GM19372 (cell line): ENCODE results near the gene SMIM14.
"Not testable (repeated sequence)": the region's sequence is repeated elsewhere in the genome, so short reads cannot be mapped to it uniquely, and the experiment has no call there.

Experiments
- ATAC-seq: cut with Tn5 transposase; IDR thresholded peaks from one replicate; pipeline ENCODE4 v1.9.1; 2021; ENCODE audit warnings: mild to moderate bottlenecking, low read depth, moderate library complexity; ENCODE audit not compliant: unreplicated experiment

SMIM14 gene

DNA sequence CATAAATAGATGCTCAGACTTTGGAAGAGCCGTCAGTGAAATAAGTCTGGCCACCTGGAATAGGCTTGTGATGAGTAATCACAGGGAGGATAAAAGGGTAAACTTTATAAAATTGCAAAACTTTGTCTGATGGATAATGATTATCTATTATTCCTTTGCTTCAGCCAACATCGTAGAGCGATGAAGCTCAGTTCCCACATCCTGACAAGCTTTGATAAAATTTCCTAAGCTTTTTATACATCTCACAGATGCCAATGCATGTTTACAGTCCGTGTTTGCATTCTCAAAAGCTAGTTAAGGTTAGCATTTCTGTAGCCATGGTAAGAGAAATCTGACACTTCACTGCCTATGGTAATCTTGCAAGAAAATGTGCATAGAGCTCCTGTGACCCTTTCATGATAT is 96.1 kb downstream of the SMIM14 start:
- no peak for ATAC-seq

DNA sequence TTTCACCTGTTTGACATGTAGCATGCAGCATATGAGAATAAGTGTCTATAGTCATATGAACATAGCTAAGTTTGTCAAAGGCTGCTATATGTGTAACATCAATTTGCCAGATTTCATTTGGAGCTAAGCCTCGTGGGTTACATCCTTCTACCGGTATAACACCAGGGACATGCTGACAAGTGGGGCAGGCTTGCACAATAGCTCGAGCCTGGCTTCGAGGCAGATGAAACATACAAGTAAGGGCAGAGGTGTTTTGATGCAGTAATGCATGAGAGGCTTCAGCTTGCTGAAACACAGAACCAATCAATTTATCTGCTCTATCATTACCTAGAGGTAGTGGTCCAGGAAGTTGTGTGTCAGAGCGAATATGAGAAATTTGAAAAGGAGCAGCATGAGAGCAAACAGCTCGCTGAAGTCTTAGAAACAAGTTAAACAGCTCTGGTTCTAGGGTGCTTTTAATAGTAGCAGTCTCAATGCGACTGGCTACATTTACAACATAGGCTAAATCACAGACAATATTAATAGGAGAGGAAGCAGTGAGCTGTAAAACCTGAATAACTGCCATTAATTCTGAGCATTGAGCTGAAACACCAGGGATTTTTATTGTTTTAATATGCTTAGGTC is 96.6 kb downstream of the SMIM14 start:
- no peak for ATAC-seq

DNA sequence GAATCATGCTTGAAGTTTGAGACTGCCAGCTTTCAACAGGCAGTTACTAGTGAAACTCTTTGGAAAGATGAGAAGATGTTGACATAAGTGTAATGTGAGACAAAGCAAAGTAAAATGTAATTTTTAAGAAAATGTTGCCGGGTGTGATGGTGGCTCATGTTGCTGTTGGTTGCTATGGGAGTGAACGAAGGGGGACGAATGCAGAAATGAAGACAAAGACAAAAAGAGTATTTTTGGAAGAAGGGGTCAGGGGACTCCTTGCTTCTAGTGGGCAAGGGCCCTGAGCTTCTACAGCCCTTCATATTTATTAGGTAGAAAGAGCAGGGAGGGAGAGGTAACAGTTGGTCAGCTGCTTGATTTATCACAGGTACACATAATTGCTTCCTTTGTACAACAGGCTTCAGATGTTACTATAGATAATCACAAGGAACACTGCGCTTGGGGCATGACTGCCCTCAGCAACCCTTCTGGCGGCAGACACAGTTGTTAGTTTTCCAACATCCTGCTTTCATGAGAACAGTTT is 99.5 kb downstream of the SMIM14 start:
- no peak for ATAC-seq

DNA sequence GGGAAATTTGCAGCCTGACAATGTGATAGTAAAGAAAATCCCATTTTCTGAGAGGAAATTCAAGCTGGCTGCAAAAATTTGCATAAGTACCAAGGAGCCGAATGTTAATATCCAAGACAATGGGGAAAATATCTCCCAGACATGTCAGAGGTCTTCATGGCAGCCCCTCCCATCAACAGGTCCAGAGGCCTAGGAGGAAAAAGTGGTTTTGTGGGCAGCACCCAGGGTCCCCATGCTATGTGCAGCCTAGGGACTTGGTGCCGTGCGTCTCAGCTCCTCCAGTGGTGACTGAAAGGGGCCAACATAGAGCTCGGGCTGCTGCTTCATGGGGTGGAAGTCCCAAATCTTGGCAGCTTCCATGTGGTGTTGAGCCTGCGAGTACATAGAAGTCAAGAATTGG is 105.1 kb downstream of the SMIM14 start:
- ATAC-seq, result no peak

DNA sequence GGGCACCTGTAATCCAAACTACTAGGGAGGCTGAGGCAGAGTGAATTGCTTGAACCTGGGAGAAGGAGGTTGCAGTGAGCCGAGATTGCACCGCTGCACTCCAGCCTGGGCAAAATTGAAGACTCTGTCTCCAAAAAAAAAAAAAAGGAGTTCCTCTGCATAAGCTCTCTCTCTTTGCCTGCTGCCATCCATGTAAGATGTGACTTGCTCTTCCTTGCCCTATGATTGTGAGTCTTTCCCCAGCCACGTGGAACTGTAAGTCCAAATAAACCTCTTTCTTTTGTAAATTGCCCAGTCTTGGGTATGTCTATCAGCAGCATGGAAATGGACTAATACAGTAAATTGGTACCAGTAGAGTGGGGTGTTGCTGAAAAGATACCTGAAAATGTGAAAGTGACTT is 106.4 kb downstream of the SMIM14 start:
- ATAC-seq, result not testable (repeated sequence)

DNA sequence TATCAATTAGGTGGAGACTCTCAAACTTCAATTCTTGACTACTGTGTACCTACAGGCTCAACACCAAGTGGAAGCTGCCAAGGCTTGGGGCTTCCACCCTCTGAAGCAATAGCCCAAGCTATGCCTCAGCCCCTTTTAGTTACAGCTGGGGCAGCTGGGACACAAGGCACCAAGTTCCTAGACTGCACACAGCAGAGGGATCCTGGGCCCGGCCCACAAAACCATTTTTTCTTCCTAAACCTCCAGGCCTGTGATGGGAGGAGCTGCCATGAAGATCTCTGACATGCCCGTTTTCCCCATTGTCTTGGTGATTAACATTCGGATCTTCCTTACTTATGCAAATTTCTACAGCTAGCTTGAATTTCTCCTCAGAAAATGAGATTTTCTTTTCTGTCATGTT is 108.0 kb downstream of the SMIM14 start:
- no peak for ATAC-seq

DNA sequence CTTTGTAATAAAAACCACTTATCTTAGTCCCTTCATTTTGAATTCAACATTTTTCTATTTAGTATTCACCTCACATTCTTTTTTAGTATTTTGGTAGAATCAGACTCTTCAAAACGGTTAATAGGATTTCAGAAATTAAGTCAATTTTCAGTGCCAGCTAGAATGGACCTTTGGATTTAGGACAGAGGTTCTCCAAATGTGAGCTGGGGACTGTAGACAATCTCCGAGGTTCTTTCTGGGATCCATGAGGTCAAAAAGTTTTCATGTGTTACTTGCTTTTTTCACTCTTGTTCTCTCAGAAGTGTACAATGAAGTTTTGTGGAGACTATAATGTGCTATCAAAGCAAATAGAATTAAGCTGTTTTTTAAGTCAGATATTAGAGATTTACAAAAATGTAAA is 109.1 kb downstream of the SMIM14 start:
- no peak for ATAC-seq

DNA sequence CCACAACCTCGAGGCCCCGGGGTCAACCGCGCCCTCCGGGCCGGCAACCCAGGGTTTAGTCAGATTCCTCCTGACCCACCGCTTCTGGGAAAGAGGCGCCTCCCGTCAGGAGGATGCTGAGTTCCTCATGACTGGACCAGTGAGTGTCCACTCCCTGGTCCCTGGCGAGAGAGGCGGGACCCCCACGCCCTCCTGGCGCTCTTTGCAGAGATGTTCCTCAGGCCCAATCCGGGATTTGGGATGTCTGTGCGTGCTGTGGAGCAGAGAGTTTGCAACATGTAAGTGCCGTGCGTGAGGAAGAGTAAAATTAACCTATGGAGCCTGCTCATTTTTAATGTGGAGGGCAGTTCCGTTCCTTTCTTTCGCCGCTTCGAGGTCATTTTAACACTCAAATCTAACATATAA is 110.6 kb downstream of the SMIM14 start:
- no peak for ATAC-seq

DNA sequence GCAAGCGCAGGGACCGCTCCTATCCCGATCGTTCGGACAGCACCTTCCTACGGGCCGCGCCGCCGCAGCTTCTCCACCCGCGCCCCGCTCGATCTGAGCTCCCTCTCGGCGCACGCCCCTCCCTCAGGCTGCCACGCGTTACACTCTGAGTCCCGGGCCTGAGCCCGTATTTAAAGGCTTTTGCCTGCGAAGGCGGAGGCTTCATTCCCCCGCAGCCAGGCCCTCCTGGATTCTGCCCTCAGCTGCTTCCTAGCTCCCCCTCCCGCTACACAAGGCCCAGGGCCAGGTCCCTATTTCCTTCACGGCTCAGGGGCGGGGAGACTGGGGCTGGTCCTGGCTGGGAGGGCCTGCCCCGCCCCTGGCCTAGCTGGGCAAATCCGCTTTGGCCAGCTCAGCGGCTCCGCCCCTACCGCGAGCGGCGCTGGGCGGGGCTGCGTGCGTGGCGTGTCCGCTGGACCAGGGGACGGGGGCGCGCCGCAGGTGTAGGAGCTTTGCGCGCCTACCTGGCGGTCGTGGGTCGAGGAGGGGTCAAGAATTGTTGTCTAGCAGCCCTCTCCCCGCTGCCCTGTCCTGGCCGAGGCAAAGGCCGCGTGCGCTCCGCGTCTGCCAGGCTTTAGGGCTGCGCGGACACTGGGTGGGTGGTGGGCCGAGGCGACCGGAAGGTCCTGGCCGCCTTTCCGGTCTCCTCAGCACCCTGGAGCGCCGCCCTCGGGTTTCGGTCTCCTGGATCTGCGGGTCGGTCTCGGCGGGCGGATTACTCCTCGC is 111.2 kb downstream of the SMIM14 start, which contains the start of gene UGDH:
UGDH (minus strand) TSS at position 144 of the 765 bp plus-strand sequence. CDS start 5,927 bp downstream, outside the sequence.
- peak; percentile 95 for ATAC-seq

DNA sequence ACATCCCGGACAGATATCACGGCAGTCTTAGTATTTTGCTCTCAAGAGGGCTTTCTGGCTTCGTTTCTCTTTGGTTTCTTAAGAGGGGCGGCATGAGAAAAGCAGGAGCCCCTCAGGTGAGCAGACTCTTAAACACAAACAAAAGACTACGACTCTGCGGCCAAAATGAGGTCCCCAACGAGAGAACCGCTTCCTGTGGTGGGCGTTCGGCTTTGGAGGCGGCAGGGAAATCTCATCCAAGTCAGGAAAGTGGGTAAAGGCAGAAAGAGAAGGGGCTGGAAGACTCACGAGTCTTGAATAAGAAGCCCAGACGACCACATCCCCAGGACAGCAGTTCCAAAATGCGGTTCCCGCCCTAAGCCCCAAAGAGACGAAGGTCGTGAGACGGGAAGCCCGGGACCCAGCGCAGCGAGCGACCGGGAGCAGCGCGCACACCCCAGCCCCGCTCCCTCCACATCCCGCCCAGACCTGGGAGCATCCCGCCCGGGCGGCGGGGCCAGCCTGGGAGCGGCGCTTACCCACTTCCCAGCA is 111.8 kb downstream of the SMIM14 start:
- no peak for ATAC-seq

DNA sequence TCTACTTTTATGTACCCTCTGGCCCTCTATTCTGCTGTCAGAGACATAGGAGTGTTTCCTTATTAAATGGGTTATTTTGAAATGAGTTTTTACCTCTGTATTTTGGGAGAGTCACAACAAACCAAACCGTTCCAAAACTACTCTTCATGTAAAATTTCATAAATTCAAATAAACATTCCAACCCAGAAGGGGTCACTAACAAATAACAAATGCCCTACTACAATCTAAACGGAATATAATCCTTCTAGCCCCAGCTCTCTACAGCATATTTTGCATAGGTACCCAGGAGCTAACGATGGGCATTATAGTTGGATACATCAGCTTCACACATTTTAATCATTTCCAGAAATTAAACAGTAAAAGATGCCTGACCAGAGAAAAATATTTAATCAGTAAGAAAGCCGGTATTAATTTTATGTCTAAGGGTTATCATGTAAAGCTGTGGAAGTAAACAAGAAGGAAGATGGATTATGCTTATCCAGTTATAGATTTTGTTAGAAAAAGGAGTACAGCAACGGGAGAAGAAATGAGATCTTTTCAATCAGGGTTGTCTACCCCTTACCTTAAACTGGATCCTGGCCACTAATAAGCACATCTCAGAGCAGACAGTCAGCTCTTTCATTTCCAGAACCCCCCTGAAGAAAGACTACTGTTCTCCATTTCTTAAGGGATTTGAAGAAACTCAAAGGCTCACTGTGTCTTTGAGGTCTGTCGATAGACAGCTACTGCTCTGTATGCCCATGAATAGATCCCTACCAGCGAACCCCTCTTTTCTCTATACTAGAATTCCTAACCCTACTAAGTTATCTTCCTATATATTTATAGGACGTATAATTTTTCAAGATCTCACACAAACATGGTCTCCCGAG is 112.6 kb downstream of the SMIM14 start:
- no peak for ATAC-seq

DNA sequence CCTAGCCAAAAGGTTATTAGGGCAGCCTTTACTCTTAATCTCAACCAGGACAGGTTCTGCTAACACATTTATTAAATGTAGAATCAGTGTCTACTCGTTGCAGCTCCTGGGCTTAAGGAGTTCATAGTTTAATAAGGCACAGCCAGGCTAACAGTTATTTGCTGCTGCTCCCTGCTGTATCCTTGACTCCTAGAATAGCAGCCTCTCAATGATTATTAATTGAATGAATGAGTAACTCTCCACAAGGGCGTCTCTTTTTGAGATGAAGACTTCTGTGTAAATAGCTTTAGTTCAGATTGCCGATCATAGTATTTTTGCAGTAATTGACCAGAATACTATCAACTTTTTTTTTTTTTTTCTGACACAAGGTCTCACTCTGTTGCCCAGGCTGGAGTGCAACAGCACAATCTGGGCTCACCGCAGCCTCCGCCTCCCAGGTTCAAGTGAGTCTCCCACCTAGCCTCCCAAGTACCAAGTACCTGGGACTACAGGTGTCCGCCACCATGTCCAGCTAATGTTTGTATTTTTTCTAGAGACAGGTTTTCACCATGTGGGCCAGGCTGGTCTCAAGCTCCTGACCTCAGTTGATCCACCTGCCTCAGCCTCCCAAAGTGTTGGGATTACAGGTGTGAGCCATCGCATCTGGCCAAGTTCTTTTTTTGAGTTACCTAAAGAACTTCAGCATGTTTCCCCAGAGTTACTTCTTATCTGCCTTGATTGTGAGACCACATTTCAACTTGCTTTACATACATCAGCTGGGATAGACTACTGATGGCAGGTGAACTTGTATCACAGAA is 114.3 kb downstream of the SMIM14 start:
- ATAC-seq, result no peak

DNA sequence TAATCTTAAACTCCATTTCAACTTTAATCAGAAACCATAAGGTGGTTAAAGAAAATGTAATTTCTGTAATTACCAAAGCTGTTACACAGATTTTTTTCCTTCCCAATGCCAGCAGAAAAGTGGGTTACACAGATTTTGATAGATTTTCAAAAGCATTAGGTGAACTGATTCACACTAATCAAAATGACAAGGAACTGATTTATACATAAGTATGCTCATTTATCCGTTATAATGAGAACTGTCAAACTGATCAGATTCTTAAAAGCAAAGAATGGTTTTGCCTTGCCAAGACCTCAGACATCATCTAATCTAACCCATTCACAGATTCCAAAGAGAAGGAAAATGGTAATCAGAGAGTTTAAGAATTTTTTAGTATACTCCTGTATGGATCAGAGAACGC is 116.6 kb downstream of the SMIM14 start:
- no peak for ATAC-seq

DNA sequence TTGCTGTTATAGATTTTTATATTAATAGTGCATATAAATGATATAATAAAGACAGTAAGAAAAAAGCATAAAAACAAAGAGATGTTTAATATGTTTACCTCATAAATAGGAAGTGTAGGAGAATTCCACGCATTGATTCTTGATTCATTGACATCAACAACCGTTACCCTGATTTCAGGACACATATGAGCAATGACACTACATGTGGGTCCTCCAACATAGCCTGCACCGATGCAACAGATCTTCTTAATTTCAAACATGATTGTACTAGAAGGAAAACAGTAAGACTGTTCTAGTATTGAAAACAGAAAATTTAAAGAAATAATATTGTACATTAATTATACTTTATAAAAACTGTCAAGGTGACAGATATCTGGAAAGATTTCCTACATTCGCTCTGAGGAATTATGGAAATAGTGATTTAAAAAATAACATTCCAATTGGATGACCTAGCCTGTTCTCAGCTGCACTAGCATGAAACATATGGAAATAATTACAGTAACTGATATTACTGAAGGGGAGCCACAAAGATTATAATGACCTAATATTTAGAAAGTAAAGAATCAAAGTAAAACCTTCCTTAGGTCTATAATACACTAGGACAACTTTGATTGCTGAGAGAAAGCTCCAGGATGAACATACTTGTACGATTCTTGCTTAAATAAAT is 117.3 kb downstream of the SMIM14 start:
- ATAC-seq, result no peak

DNA sequence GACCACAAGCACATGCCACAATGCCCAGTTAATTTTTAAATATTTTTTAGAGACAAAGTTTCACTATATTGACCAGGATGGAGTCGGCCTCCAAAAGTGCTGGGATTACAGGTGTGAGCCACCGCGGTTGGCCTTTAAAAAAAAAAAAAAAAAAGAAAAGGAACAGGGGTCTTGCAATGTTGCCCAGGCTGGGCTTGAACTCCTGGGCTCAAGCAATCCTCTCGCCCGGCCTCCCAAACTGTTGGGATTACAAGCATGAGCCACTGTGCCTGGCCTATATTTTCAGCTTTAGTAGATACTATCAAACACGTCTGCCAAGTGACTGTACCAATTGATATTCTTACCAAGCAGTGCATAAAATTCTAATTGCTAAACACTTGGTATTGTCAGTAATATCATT is 120.2 kb downstream of the SMIM14 start:
- no peak for ATAC-seq

DNA sequence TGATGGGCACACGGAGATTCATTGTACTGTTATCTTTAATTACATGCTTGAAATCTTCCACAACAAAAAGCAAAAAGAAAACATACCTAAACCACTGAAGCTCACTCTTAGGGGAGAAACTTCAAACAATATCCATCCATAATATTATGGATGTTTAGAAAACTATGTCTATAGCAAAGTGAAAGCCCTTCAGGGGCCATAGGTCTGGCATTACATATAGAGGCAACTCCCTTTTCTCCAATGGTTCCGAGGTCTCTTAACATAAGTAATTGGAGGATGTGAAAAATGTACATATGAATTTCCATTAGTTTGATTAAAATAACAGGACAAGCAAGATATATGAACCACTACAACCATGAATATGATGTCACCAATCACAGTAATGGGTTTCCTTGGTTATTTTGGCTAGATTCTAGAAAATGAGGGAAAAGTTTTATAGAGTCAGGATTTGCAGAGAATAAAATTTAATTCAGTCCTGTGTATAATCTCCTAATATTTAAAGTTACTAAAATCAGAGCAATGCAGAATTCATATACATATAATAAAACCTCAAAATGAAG is 122.2 kb downstream of the SMIM14 start:
- ATAC-seq, result no peak

DNA sequence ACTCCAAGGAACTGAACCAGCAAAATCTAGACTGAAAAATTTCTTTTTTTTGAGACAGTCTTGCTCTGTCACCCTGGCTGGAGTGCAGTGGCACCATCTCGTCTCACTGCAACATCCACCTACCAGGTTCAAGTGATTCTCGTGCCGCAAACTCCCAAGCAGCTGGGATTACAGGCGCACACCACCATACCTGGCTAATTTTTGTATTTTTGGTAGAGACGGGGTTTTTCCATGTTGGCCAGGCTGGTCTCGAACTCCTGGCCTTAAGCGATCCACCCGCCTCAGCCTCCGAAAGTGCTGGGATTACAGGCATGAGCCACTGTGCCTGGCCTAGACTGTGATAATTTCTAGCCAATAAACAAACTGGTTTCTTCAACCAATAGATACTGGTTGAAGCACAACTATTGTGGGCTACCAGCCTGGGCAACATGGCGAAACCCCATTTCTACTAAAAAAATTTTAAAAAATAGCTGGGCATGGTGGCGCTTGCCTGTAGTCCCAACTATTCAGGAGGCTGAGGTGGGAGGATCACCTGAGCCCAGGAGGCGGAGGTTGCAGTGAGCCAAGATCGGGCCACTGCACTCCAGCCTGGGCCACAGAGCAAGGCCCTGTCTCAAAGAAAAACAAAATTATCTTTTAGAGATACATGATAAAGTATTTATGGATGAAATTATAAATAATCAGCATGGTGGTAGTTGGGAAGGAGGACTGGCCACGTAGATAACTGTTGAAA is 122.8 kb downstream of the SMIM14 start:
- not testable (repeated sequence) for ATAC-seq

DNA sequence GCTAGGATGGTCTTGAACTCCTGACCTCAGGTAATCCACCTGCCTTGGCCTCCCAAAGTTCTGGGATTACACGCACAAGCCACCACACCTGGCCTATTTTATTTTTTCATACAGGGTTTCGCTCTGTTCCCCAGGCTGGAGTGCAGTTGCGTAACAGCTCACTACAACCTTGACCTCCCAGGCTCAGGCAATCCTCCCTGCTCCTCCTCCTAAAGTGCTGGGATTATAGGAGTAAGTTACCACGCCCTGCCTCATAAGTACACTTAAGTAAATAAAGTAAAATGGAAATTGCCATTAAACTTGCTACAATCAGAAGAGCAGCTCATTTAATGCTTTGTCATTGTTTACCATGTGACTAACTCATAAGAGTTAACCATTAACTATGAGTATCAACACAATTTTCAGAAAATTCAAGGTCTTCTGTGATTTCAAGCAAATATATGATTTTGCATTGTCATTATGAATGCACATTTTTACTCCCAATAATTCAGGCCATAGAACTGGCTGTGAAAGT is 123.7 kb downstream of the SMIM14 start:
- no peak for ATAC-seq
